ENCODE results near the gene SLAIN2. TPM values are rescaled to one million over a fixed set of nuclear protein-coding genes. Genes with fewer than 3 reads are reported as not detected.
A peak's percentile ranks its signal among the peaks of the same experiment; 100 is the strongest.

Gene SLAIN2
- total RNA-seq, 1 experiment from 2014 or later: 12.5 TPM

DNA sequence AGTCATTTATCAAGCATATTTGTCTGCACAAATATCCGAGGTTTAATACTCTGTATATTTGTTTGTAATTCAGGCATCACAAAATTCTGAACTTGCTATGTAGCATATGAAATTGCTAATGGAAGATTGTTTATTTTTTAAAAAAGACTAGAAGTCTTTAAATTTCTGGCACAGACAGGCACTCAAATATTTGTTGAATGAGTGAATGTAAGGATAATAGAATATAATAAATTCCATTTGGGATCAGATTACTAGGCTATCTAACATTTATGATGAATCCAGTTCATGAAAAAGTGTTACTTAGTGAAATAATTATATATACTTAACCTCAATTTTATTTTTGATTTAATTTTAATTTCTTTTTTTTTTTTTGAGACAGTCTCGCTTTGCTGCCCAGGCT, 41.3 kb upstream of the SLAIN2 start:
- Histone ChIP-seq H3K4me3 (ENCODE audit: low read length) (no peak overlapping the region), H3K27ac (ENCODE audit: low read length) (no peak overlapping the region), H3K36me3 (ENCODE audit: low read depth, low read length) (no peaks in the 10 kb centered on the region), H3K9me3 (ENCODE audit: low read length) (no peaks in the 10 kb centered on the region), H3K27me3 (ENCODE audit: low read length) (no peaks in the 10 kb centered on the region), H3K4me2 (ENCODE audit: low read length) (no peak overlapping the region), H3K4me1 (ENCODE audit: insufficient read depth, low read length) (peaks cover 8% of the 10 kb centered on the region; the same call in 1 of the 2 replicates), H3K9ac (ENCODE audit: low read length) (no peak overlapping the region), H3F3A (ENCODE audit: low read length, unreplicated experiment) (no peaks in the 10 kb centered on the region), H4K20me1 (ENCODE audit: low read length) (no peaks in the 10 kb centered on the region), H3K9me2 (replicated peaks; ENCODE audit: low read length) (no peaks in the 10 kb centered on the region), H2AFZ (ENCODE audit: low read length) (no peak overlapping the region), H3K79me2 (ENCODE audit: low read length) (no peaks in the 10 kb centered on the region)
- DNase-seq (peak; percentile 22), ATAC-seq (peak; percentile 47; the same call in 1 of the 2 replicates)
- TF ChIP-seq EZH2phosphoT487 (IDR thresholded peaks at IDR 0.05; ENCODE audit: borderline replicate concordance, low read length) (no peak), EZH2 (IDR thresholded peaks at IDR 0.05; ENCODE audit: low read length, unreplicated experiment) (no peak)
- TF ChIP-seq, protein P1, sequence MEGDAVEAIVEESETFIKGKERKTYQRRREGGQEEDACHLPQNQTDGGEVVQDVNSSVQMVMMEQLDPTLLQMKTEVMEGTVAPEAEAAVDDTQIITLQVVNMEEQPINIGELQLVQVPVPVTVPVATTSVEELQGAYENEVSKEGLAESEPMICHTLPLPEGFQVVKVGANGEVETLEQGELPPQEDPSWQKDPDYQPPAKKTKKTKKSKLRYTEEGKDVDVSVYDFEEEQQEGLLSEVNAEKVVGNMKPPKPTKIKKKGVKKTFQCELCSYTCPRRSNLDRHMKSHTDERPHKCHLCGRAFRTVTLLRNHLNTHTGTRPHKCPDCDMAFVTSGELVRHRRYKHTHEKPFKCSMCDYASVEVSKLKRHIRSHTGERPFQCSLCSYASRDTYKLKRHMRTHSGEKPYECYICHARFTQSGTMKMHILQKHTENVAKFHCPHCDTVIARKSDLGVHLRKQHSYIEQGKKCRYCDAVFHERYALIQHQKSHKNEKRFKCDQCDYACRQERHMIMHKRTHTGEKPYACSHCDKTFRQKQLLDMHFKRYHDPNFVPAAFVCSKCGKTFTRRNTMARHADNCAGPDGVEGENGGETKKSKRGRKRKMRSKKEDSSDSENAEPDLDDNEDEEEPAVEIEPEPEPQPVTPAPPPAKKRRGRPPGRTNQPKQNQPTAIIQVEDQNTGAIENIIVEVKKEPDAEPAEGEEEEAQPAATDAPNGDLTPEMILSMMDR (conservative IDR thresholded peaks at IDR 0.05; ENCODE audit: low read depth, low read length): no peak
- CTCF ChIA-PET: no interaction called here
- intact Hi-C loops (cut with micrococcal nuclease): loop anchor here (10.0 kb wide), 1 partner anchor 115 kb away; no protein-coding TSS in a partner anchor
- POLR2A ChIA-PET (ENCODE audit: unreplicated experiment): no interaction called here
- BruUV-seq (replicated peaks): no TSS peak

DNA sequence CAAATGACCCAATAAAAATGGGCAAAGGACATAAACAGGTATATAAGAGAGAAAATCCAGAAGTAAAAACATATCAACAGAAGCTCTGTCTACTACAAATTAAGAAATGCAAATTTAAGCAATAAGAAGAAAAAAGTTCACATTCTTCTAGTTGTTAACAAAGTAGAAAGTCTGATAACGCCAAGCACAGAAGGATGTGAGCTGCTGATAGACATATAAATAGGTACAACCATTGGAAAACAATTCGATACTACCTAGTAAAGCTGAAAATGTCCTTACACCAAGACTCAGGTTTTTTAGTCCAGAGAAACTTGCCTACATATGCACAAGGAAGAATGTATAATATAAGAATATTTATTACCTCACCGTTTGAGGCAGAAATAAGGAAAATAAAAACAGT, 35.8 kb upstream of the SLAIN2 start:
- H3K4me1 ChIP-seq (ENCODE audit: insufficient read depth, low read length): no peaks in the 10 kb centered on the region
- no peaks in the 10 kb centered on the region for H3K79me2 ChIP-seq (ENCODE audit: low read length)
- ChIA-PET CTCF (no interaction called here), POLR2A (ENCODE audit: unreplicated experiment) (no interaction called here)
- no peak overlapping the region for H3K4me3 ChIP-seq (ENCODE audit: low read length)
- no peaks in the 10 kb centered on the region for H4K20me1 ChIP-seq (ENCODE audit: low read length)
- ATAC-seq (no peak), DNase-seq (no peak)
- no TSS peak for BruUV-seq (replicated peaks)
- intact Hi-C loops (cut with micrococcal nuclease): loop anchor here (10.0 kb wide), 1 partner anchor 109 kb away; no protein-coding TSS in a partner anchor
- TF ChIP-seq EZH2phosphoT487 (IDR thresholded peaks at IDR 0.05; ENCODE audit: borderline replicate concordance, low read length): no peak
- TF ChIP-seq EZH2 (IDR thresholded peaks at IDR 0.05; ENCODE audit: low read length, unreplicated experiment): no peak
- TF ChIP-seq, protein P1 (conservative IDR thresholded peaks at IDR 0.05; ENCODE audit: low read depth, low read length): no peak
- H3K27ac ChIP-seq (ENCODE audit: low read length): no peak overlapping the region
- no peaks in the 10 kb centered on the region for H3K9me3 ChIP-seq (ENCODE audit: low read length)
- no peaks in the 10 kb centered on the region for H3K36me3 ChIP-seq (ENCODE audit: low read depth, low read length)
- H3F3A ChIP-seq (ENCODE audit: low read length, unreplicated experiment): no peaks in the 10 kb centered on the region
- H2AFZ ChIP-seq (ENCODE audit: low read length): no peak overlapping the region
- no peak overlapping the region for H3K9ac ChIP-seq (ENCODE audit: low read length)
- H3K27me3 ChIP-seq (ENCODE audit: low read length): no peaks in the 10 kb centered on the region
- H3K4me2 ChIP-seq (ENCODE audit: low read length): no peak overlapping the region
- H3K9me2 ChIP-seq (replicated peaks; ENCODE audit: low read length): no peaks in the 10 kb centered on the region

DNA sequence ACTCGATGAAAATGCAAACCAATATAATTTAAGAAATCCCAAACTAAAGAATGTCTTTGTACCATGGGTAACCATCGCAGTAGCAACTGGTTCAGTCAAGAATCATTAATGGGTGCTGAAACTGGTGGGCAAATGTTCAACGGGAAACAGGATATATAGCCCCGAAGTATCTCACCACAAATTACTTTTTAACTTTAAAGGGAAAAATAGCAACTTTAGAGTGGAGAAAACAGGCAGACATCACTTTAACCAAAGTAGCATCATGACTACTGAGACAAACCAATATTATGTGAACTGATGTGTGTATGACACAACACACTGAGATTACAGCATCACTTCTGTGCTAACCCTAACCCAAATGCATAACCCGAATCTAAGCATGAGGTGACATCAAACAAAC, 33.8 kb upstream of the SLAIN2 start:
- Histone ChIP-seq H3K4me1 (ENCODE audit: insufficient read depth, low read length) (no peaks in the 10 kb centered on the region), H3K4me3 (ENCODE audit: low read length) (no peak overlapping the region), H3K4me2 (ENCODE audit: low read length) (no peak overlapping the region), H2AFZ (ENCODE audit: low read length) (no peak overlapping the region), H3K27ac (ENCODE audit: low read length) (no peak overlapping the region), H3K27me3 (ENCODE audit: low read length) (no peaks in the 10 kb centered on the region), H4K20me1 (ENCODE audit: low read length) (no peaks in the 10 kb centered on the region), H3K79me2 (ENCODE audit: low read length) (no peaks in the 10 kb centered on the region), H3K9ac (ENCODE audit: low read length) (no peak overlapping the region), H3K9me3 (ENCODE audit: low read length) (no peaks in the 10 kb centered on the region), H3F3A (ENCODE audit: low read length, unreplicated experiment) (no peaks in the 10 kb centered on the region), H3K9me2 (replicated peaks; ENCODE audit: low read length) (no peaks in the 10 kb centered on the region), H3K36me3 (ENCODE audit: low read depth, low read length) (no peaks in the 10 kb centered on the region)
- ChIA-PET CTCF (no interaction called here), POLR2A (ENCODE audit: unreplicated experiment) (no interaction called here)
- intact Hi-C loops (cut with micrococcal nuclease): loop anchor here (10.0 kb wide), 1 partner anchor 107 kb away; no protein-coding TSS in a partner anchor
- no peak for DNase-seq
- TF ChIP-seq, protein P1 (conservative IDR thresholded peaks at IDR 0.05; ENCODE audit: low read depth, low read length): no peak
- TF ChIP-seq EZH2 (IDR thresholded peaks at IDR 0.05; ENCODE audit: low read length, unreplicated experiment) (no peak), EZH2phosphoT487 (IDR thresholded peaks at IDR 0.05; ENCODE audit: borderline replicate concordance, low read length) (no peak)
- no peak for ATAC-seq
- no TSS peak for BruUV-seq (replicated peaks)
